AG09319 (cell line): Measurements from ENCODE around the gene LIN54.
"Not testable (repeated sequence)": the region's sequence is repeated elsewhere in the genome, so short reads cannot be mapped to it uniquely, and the experiment has no call there.

ENCODE experiments used
- DNase-seq: peaks from one replicate; pipeline ENCODE4 v3.0.0-alpha.2; 2010; ENCODE audit warnings: low read depth; ENCODE audit errors: extremely low read depth
- TF ChIP-seq, protein P1 (sequence below): IDR thresholded peaks from 2 replicates; pipeline ENCODE4 v1.5.1; 2011; ENCODE audit warnings: low read depth, mild to moderate bottlenecking, inconsistent platforms, low read length, moderate library complexity

The LIN54 gene

DNA sequence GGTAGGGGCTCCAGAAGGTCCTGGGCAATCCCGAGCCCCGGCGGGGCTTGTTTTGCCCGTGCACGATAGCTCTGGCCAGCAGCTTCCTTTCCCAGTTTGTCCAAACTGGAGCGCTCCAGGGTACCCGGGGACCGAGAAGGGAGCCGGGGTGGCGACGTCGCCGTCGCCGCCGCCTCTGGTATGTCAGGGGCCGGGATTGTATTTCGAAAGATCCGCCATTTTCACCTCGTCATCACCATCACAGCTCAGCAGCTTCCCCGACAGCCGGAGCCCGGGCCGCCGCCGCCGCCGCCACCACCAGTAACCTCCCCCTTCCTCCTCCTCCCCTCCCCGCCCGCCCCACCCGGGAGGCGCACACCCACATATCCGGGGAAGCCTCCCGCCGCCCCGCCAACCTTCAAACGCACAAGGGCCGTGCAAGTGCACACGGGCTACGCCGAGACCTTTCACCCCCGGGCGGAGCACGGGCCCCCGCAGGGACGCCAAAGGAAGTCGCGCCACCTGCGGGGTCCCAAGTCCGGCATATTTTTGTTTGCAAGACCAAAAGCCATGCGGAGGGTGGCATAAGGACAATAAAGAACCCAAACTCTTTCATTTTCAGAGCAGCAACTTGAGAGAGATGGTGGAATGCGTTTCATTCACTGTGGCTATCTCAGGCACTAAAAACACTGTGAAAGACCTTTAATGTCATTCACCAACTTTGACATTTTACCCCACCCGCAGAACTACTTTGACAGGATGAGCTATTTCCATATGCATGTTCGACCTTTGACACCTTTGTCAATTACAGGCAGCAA, at the start of gene LIN54:
Gene LIN54 (minus strand): TSS at position 302 of the 797 bp plus-strand sequence. CDS start 25,979 bp downstream, outside the sequence.
- no peak for DNase-seq
- TF ChIP-seq, protein P1, sequence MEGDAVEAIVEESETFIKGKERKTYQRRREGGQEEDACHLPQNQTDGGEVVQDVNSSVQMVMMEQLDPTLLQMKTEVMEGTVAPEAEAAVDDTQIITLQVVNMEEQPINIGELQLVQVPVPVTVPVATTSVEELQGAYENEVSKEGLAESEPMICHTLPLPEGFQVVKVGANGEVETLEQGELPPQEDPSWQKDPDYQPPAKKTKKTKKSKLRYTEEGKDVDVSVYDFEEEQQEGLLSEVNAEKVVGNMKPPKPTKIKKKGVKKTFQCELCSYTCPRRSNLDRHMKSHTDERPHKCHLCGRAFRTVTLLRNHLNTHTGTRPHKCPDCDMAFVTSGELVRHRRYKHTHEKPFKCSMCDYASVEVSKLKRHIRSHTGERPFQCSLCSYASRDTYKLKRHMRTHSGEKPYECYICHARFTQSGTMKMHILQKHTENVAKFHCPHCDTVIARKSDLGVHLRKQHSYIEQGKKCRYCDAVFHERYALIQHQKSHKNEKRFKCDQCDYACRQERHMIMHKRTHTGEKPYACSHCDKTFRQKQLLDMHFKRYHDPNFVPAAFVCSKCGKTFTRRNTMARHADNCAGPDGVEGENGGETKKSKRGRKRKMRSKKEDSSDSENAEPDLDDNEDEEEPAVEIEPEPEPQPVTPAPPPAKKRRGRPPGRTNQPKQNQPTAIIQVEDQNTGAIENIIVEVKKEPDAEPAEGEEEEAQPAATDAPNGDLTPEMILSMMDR: no peak

DNA sequence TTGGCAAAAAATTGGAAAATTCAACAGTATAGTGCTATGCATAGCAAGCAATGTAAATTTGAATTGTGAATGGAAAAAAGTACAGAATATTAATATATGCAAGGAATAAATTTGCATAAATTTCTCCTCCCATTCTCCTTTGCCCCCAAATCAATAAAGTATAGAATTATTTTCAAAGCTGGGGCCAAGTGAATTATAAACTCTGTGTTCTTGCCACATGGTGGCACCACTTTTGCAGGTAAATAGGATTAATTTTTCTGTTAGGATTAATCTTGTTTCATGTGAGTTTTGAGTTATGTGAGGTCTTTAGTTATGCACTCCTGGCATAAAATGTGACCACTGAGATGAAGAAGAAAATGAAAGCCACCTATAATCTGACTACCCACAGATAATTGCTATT, 44.3 kb upstream of the LIN54 start:
- TF ChIP-seq, protein P1: peak; percentile 29
- DNase-seq: no peak

DNA sequence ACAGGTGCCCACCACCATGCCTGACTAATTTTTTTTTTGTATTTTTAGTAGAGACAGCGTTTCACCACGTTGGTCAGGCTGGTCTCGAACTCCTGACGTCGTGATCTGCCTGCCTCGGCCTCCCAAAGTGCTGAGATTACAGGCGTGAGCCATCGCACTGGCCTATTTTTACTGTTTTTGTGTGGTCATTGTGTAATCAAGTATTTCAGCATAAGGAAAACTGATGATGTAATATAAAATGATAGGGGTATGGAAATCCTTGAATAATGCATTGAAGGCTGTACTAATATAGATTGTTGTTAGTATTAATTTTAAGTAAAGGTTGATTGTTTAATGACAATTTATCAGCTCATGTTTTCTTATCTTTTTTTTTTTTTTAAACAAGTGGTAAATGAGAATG, 38.2 kb upstream of the LIN54 start:
- not testable (repeated sequence) for DNase-seq

DNA sequence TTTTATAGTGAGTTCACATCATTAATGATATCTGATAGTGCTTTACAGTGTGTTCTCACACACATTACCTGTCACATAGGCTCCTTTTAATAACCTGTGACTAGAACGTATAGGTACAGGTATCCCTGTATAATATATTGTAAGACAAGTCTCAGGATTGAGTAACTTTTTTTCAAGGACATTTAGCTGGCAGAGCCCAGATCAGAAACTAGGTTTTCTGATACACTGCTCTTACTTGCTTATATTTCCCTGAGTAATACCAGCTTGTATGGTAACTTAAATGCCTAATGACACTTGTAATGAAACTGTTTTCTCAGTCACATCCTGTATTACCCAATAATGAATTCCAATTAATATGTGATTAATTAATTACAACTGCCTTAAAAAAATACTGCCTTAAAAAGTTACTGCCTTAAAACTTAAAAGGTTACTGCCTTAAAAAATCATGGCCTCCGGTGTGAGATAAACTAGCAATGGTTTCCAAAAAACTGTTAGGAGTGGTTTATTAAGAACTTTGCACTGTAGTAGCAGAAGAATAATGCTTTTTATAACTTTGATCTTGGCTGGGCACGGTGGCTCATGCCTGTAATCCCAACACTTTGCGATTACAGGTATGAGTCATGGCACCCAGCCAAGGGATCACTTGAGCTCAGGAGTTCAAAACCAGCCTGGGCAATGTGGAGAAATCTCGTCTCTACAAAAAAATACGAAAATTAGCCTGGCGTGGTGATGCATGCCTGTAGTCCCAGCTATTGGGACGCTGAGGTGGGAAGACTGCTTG, 36.3 kb upstream of the LIN54 start:
- no peak for DNase-seq
- TF ChIP-seq, protein P1: no peak

DNA sequence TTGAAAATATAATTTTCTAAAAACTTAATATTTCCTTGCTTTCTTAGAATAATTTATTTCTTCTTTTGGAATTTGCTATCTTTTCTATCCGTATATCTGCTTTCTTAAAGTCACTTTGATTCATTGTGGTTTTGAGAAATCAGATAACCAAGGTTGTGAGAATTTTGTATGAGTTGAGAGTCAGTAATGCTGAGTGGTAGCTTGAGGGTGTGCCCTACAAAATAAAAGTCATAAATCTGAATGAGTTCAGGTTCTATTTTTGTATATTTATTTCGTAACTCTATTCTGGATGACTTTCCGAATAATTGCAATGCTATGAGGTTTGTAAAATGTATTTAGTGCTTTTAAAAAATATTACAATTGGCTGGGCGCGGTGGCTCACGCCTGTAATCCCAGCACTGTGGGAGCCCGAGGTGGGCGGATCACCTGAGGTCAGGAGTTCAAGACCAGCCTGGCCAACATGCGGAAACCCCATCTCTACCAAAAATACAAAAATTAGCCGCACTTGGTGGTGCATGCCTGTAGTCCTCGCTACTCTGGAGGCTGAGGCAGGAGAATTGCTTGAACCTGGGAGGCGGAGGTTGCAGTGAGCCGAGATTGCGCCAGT, 33.3 kb upstream of the LIN54 start:
- TF ChIP-seq, protein P1: no peak
- DNase-seq: no peak

DNA sequence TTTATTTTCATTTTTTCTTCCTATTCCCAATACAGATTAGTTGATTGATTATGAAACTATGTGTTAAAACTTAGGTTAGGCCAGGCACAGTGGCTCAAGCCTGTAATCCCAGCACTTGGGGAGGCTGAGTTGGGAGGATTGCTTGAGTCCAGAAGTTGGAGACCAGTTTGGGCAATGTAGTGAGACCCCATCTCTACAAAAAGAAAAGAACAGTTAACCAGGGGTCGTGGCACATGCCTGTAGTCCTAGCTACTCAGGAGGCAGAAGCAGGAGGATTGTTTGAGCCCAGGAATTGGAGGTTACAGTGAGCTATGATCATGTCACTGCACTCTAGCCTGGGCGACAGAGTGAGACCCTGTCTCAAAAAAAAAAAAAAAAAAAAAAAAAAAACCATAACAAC, 32.5 kb upstream of the LIN54 start:
- DNase-seq: not testable (repeated sequence)

DNA sequence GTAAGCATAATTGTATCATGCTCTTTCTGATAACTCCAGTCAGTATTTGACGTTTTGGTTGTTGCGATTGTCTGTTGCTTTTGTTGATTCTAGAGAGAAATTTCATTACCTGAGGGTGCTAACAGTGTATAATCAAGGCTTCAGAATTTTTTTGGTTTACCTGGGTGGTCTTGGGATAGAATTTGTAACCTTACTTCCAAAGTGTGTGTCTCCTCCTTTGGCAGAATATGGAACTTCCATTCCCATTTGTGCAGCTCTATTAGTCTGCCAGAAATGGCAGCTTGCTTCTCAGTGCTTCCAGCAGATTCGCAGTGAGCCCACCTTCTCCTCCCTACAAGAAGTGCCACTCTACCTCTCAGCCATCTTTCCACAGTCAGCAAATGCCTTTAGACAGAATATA, 29.6 kb upstream of the LIN54 start:
- TF ChIP-seq, protein P1: no peak
- no peak for DNase-seq

DNA sequence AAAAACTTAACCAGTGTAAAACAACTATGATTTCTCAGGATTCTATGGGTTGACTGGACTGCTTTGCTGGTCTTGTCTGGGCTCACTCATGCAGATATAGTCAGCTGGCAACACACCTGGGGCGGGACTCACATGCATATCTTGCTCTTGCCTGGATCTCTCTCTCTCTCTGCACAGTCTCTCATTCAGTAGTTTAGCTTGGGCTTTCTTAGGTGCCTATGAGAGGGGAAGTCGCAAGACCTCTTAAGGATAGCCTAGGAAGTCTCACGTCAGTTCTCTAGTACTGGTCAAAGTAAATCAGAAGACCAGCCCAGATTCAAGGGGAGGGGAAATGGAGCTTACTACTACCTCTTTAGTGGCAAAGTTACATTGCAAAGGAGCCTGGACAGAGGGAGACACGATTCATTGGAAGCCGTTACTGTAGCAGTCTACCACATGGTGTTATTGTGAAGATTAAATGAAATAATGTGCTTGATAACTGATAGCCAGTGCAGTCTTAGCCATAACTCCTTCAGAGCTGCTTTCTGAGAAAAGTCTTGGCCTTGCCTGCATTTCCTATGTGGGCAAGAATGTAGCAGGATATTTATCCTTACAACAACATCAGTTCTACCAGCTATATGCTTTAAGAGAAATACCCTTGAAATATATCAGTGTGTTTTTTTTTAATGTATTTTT, 26.5 kb upstream of the LIN54 start:
- TF ChIP-seq, protein P1: no peak
- DNase-seq: no peak
